ENCODE data around the gene MLF1.

DNA sequence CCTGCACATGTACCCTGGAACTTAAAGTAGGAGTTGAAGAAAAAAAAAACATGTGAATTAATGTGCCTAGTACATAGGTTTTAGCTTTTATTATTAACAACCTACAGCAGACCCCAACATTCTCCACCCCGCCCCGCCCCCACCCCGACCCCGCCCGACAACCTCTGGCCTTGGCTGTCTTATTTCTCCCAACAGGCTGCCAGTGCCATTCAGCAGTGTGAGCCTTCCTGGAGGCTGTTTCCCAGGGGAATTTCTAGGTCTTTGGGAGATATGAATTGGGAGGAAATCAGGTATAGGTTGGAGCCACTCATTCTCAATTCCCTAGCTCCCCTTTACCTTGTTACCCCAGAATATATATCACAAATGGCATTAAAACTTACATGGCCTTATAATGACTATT is 8.3 kb upstream of the MLF1 start:
- TF ChIP-seq, protein P1, sequence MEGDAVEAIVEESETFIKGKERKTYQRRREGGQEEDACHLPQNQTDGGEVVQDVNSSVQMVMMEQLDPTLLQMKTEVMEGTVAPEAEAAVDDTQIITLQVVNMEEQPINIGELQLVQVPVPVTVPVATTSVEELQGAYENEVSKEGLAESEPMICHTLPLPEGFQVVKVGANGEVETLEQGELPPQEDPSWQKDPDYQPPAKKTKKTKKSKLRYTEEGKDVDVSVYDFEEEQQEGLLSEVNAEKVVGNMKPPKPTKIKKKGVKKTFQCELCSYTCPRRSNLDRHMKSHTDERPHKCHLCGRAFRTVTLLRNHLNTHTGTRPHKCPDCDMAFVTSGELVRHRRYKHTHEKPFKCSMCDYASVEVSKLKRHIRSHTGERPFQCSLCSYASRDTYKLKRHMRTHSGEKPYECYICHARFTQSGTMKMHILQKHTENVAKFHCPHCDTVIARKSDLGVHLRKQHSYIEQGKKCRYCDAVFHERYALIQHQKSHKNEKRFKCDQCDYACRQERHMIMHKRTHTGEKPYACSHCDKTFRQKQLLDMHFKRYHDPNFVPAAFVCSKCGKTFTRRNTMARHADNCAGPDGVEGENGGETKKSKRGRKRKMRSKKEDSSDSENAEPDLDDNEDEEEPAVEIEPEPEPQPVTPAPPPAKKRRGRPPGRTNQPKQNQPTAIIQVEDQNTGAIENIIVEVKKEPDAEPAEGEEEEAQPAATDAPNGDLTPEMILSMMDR (IDR thresholded peaks at IDR 0.05), result no peak
- no peak for TF ChIP-seq POLR2A (IDR thresholded peaks at IDR 0.05)
- TF ChIP-seq EP300 (IDR thresholded peaks at IDR 0.05), result no peak
